DND-41 (cell line): ENCODE results near the gene ATXN1.

Experiments
- ATAC-seq: fragments of 200-7000 bp; cut with Tn5 transposase; 3 replicates; pipeline ENCODE4 v1.9.1; 2021; ENCODE audit warnings: low read depth; ENCODE audit not compliant: insufficient read depth
- DNase-seq: peaks from one replicate; pipeline ENCODE4 v3.0.0-alpha.2; 2020
- H2AFZ ChIP-seq: 2 replicates; pipeline ENCODE4 v1.6.0; 2012; ENCODE audit warnings: low read depth, low read length
- H3K27ac ChIP-seq: 2 replicates; pipeline ENCODE4 v1.5.1; 2012; ENCODE audit warnings: low read length, inconsistent platforms
- H3K27me3 ChIP-seq: fragments of 200-600 bp; sonication (generic); 2 replicates; pipeline ENCODE4 v1.6.0; 2012; ENCODE audit warnings: low read length, mild to moderate bottlenecking, inconsistent platforms; ENCODE audit not compliant: insufficient read depth, poor library complexity
- H3K36me3 ChIP-seq: 2 replicates; pipeline ENCODE4 v1.5.1; 2012; ENCODE audit warnings: low read length, inconsistent platforms; ENCODE audit not compliant: insufficient read depth
- H3K4me1 ChIP-seq: 2 replicates; pipeline ENCODE4 v1.5.1; 2012; ENCODE audit warnings: mild to moderate bottlenecking, low read length; ENCODE audit not compliant: insufficient read depth
- H3K4me2 ChIP-seq: 2 replicates; pipeline ENCODE4 v1.6.0; 2012; ENCODE audit warnings: mild to moderate bottlenecking, moderate library complexity, low read length, inconsistent platforms; ENCODE audit not compliant: insufficient read depth
- H3K4me3 ChIP-seq, 2 experiments: fragments of 200-600 bp in 1 of 2; shearing (Covaris generic) in 1 of 2; 2 replicates each; pipeline ENCODE4 v1.5.1; 2012 to 2016; ENCODE audit warnings: inconsistent platforms in 2 of 2, low read length in 2 of 2, mild to moderate bottlenecking in 2 of 2, low read depth in 1 of 2, moderate library complexity in 1 of 2
- H3K79me2 ChIP-seq: 2 replicates; pipeline ENCODE4 v1.6.0; 2012; ENCODE audit warnings: low read length, inconsistent platforms; ENCODE audit not compliant: insufficient read depth
- H3K9ac ChIP-seq: 2 replicates; pipeline ENCODE4 v1.6.0; 2012; ENCODE audit warnings: low read depth, mild to moderate bottlenecking, inconsistent platforms, low read length, moderate library complexity
- H3K9me3 ChIP-seq: 2 replicates; pipeline ENCODE4 v1.5.1; 2012; ENCODE audit warnings: low read length, moderate library complexity, mild to moderate bottlenecking, inconsistent platforms; ENCODE audit not compliant: insufficient read depth, severe bottlenecking
- H4K20me1 ChIP-seq: 2 replicates; pipeline ENCODE4 v1.6.0; 2012; ENCODE audit warnings: low read length; ENCODE audit not compliant: insufficient read depth
- EZH2 ChIP-seq: IDR thresholded peaks from 3 replicates; pipeline ENCODE4 v1.6.1; 2012; ENCODE audit warnings: borderline replicate concordance, low read depth, mild to moderate bottlenecking, moderate library complexity, low read length, inconsistent platforms; ENCODE audit not compliant: severe bottlenecking
- TF ChIP-seq, protein P1 (sequence below): IDR thresholded peaks from 2 replicates; pipeline ENCODE4 v1.5.1; 2012; ENCODE audit warnings: borderline replicate concordance, low read length, moderate library complexity, mild to moderate bottlenecking; ENCODE audit not compliant: poor library complexity, severe bottlenecking; ENCODE audit errors: extremely low read depth

ATXN1 gene

DNA sequence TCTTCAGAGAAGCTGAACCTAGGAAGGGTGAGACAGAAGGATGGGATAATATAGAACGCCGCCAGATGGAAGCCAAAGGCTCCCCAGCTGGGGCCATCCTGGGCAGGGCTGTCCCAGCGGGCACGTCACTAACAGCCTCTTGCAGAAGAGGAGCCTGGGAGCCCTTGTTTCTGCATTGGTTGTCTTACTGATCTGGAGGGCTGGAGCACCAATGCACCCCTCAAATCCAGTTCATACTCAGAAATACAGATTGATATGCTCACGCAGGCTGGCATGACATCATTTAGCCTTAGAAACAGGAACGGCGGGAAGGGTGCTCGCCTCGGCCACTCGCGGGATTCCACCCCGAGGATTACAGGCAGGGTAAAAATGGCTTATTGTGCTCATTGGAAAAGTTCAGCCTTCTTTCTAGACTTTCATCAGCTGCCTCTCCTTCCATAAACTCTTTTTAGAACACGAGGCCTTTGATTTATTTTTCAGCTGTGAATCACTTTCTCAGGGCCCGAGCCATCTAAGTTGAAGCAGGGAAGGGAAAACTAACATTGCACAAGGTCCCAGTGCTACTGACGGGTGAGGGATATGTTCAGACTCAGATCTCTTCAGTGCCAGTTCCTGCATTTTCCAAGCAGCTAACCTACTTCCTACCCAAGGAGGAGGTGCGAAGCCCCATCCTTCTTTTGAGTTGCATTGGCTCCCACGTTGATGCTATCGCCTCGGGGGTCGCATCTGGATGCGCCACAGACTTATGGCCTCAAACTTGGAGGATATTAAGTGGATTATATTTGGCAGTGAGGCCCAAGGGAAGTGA is 440.5 kb downstream of the ATXN1 start:
- Histone ChIP-seq H3K27ac (peak overlapping the region; percentile 60), H3K27me3 (no peaks in the 10 kb centered on the region), H3K36me3 (no peaks in the 10 kb centered on the region), H3K9me3 (no peaks in the 10 kb centered on the region), H3K4me2 (peak overlapping the region; percentile 60), H3K79me2 (no peaks in the 10 kb centered on the region), H4K20me1 (no peaks in the 10 kb centered on the region), H3K4me3 (peak overlapping the region in 1 of 2 experiments; percentile 39; a peak in 1 of 4 replicates), H2AFZ (peak overlapping the region; percentile 2; the same call in 1 of the 2 replicates), H3K4me1 (peaks cover 35% of the 10 kb centered on the region), H3K9ac (peak overlapping the region; percentile 25; the same call in 1 of the 2 replicates)
- TF ChIP-seq, protein P1, sequence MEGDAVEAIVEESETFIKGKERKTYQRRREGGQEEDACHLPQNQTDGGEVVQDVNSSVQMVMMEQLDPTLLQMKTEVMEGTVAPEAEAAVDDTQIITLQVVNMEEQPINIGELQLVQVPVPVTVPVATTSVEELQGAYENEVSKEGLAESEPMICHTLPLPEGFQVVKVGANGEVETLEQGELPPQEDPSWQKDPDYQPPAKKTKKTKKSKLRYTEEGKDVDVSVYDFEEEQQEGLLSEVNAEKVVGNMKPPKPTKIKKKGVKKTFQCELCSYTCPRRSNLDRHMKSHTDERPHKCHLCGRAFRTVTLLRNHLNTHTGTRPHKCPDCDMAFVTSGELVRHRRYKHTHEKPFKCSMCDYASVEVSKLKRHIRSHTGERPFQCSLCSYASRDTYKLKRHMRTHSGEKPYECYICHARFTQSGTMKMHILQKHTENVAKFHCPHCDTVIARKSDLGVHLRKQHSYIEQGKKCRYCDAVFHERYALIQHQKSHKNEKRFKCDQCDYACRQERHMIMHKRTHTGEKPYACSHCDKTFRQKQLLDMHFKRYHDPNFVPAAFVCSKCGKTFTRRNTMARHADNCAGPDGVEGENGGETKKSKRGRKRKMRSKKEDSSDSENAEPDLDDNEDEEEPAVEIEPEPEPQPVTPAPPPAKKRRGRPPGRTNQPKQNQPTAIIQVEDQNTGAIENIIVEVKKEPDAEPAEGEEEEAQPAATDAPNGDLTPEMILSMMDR = no peak
- no peak for TF ChIP-seq EZH2
- DNase-seq (no peak), ATAC-seq (no peak)

DNA sequence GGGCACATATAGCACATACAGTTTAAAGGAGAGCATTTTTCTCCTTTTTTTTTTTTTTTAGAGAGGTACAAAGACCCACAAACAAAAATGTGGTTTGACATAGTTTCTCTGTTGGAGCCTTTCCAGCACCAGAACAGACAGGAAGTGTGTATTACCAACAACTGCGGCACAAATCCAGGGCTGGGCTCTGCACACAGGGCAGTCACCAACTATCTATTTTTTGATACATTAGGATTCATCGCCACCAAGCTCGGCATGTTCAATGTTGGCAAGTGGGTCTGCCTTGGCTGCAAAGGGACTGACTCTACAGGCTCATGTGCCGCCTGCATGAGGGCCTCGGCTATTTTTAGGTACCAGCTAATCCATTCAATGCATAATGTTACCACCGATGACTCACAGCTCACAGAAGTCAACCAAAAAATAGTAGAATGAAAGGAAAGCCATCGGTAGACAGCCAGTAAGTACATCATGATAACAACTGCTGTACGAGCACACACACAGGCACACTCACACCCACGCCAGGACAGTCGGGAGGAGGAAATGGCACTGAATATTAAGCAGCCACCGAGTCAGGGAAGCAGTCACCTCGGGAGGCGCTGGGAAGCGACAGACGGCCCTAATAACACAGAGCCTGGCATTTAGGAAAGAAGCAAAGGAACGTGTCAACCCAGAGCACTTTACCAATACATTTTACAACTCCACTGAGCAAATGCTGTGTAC is 441.3 kb downstream of the ATXN1 start:
- Histone ChIP-seq H3K4me1 (peaks cover 35% of the 10 kb centered on the region), H3K4me3 (peak overlapping the region in 1 of 2 experiments; percentile 39; a peak in 2 of 4 replicates), H2AFZ (peak overlapping the region; percentile 2; the same call in 1 of the 2 replicates), H3K79me2 (no peaks in the 10 kb centered on the region), H3K27ac (peak overlapping the region; percentile 60), H3K36me3 (no peaks in the 10 kb centered on the region), H3K27me3 (no peaks in the 10 kb centered on the region), H3K9ac (peak overlapping the region; percentile 25; the same call in 1 of the 2 replicates), H3K9me3 (no peaks in the 10 kb centered on the region), H3K4me2 (peak overlapping the region; percentile 60), H4K20me1 (no peaks in the 10 kb centered on the region)
- ATAC-seq = peak; percentile 77
- TF ChIP-seq EZH2 = no peak
- TF ChIP-seq, protein P1 = no peak
- DNase-seq = peak; percentile 61

DNA sequence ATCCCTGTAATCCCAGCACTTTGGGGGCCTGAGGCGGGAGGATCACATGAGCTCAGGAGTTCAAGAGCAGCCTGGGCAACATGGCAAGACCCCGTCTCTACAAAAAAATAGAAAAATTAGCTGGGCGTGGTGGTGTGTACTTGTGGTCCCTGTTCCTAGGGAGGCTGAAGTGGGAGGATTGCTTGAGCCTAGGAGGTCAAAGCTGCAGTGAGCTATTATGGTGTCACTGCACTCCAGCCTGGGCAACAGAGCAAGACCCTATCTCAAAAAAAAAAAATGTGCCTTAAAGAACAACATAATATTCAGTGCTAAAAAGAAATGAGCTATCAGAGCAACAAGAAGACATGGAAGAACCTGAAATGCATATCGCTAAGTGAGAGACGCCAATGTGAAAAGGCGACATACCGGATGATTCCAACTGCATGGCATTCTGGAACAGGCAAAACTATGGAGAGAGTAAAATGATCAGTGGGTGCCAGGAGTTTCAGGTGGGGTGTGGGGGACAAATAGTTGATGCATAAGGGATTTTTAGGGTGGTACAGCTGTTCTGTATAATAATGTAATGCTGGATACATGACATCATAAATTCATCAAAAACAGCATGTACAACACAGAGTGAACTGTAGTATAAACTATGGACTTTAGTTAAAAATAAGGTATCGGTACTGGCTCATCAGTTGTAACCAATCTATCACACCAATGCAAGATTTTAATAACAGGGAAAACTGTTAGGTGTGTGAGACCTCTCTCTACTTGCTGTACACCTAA is 442.1 kb downstream of the ATXN1 start:
- Histone ChIP-seq H3K4me1 (peaks cover 35% of the 10 kb centered on the region), H3K4me3 (no peak overlapping the region), H3K9me3 (no peaks in the 10 kb centered on the region), H2AFZ (no peak overlapping the region), H3K4me2 (peak overlapping the region; percentile 60), H3K27me3 (no peaks in the 10 kb centered on the region), H3K27ac (peak overlapping the region; percentile 39), H3K36me3 (no peaks in the 10 kb centered on the region), H3K9ac (no peak overlapping the region), H3K79me2 (no peaks in the 10 kb centered on the region), H4K20me1 (no peaks in the 10 kb centered on the region)
- TF ChIP-seq, protein P1 = no peak
- TF ChIP-seq EZH2 = no peak
- ATAC-seq = no peak
- no peak for DNase-seq
